OCI-LY1 (cell line): ENCODE results near the gene CMIP.

Experiments
- H2AFZ ChIP-seq: fragments of 200-600 bp; sonication (generic), shearing (Covaris generic); 2 replicates; pipeline ENCODE4 v1.6.0; 2014; ENCODE audit warnings: antibody characterized with exemption, mild to moderate bottlenecking, low read length
- H3F3A ChIP-seq: fragments of 200-600 bp; sonication (generic), shearing (Covaris generic); 2 replicates; pipeline ENCODE4 v1.6.0; 2014; ENCODE audit warnings: mild to moderate bottlenecking, antibody characterized with exemption, low read length, moderate library complexity; ENCODE audit not compliant: insufficient read depth
- H3K27ac ChIP-seq: fragments of 200-600 bp; sonication (generic); 2 replicates; pipeline ENCODE4 v1.5.1; 2014; ENCODE audit warnings: low read length, mixed run types, mild to moderate bottlenecking, low read depth; ENCODE audit not compliant: poor library complexity, severe bottlenecking
- H3K27me3 ChIP-seq: fragments of 200-600 bp; sonication (generic); 2 replicates; pipeline ENCODE4 v1.6.0; 2014; ENCODE audit warnings: antibody characterized with exemption, mild to moderate bottlenecking, low read length, moderate library complexity; ENCODE audit not compliant: insufficient read depth
- H3K36me3 ChIP-seq: fragments of 200-600 bp; sonication (generic); 2 replicates; pipeline ENCODE4 v1.6.1; 2014; ENCODE audit warnings: mild to moderate bottlenecking, antibody characterized with exemption, low read length, moderate library complexity, mixed read lengths; ENCODE audit not compliant: insufficient read depth
- H3K4me1 ChIP-seq: fragments of 200-600 bp; sonication (generic); 2 replicates; pipeline ENCODE4 v1.5.1; 2014; ENCODE audit warnings: mild to moderate bottlenecking, low read length, moderate library complexity; ENCODE audit not compliant: insufficient read depth, severe bottlenecking
- H3K4me2 ChIP-seq: fragments of 200-600 bp; sonication (generic), shearing (Covaris generic); 2 replicates; pipeline ENCODE4 v1.6.1; 2014; ENCODE audit warnings: low read length
- H3K4me3 ChIP-seq: fragments of 200-600 bp; sonication (generic); 2 replicates; pipeline ENCODE4 v1.5.1; 2014; ENCODE audit warnings: low read length, low read depth, mild to moderate bottlenecking, mixed read lengths; ENCODE audit not compliant: poor library complexity, severe bottlenecking
- H3K79me2 ChIP-seq: fragments of 200-600 bp; shearing (Covaris generic); 2 replicates; pipeline ENCODE4 v1.6.1; 2016; ENCODE audit warnings: mixed run types, low read length, mixed read lengths; ENCODE audit not compliant: insufficient read depth
- H3K9ac ChIP-seq: fragments of 200-600 bp; sonication (generic), shearing (Covaris generic); 2 replicates; pipeline ENCODE4 v1.6.1; 2014; ENCODE audit warnings: mild to moderate bottlenecking, low read length, mixed read lengths
- H3K9me2 ChIP-seq: fragments of 200-600 bp; sonication (generic), shearing (Covaris generic); 2 replicates; pipeline ENCODE4 v1.6.1; 2014; ENCODE audit warnings: low read depth, mild to moderate bottlenecking, low read length, mixed read lengths
- H3K9me3 ChIP-seq: fragments of 200-600 bp; shearing (Covaris generic); 2 replicates; pipeline ENCODE4 v1.6.1; 2014; ENCODE audit warnings: low read length, mixed read lengths
- H4K20me1 ChIP-seq: fragments of 200-600 bp; sonication (generic), shearing (Covaris generic); 2 replicates; pipeline ENCODE4 v1.6.0; 2016; ENCODE audit warnings: mild to moderate bottlenecking, low read length; ENCODE audit not compliant: insufficient read depth
- CTCF ChIP-seq: fragments of 200-600 bp; sonication (generic), shearing (Covaris generic); IDR thresholded peaks from 2 replicates; pipeline ENCODE4 v1.5.1; 2017; ENCODE audit warnings: mild to moderate bottlenecking, antibody characterized with exemption, low read length, moderate library complexity, mixed read lengths
- EZH2 ChIP-seq: fragments of 200-600 bp; sonication (generic), shearing (Covaris generic); IDR thresholded peaks from 2 replicates; pipeline ENCODE4 v1.8.0; 2017; ENCODE audit warnings: borderline replicate concordance, mixed run types, mild to moderate bottlenecking, antibody characterized with exemption, low read length, moderate library complexity, mixed read lengths

The CMIP gene

GRCh38 chr16:81586977-81587625, 142.5 kb downstream of the CMIP start:
- peaks cover 18% of the 10 kb centered on the region for H3K4me1 ChIP-seq

GRCh38 chr16:81587626-81588160, 143.1 kb downstream of the CMIP start:
- H3K79me2 ChIP-seq, result no peaks in the 10 kb centered on the region; the same call in none of the 2 replicates
- no peaks in the 10 kb centered on the region for H3K9me3 ChIP-seq
- no peak overlapping the region for H3K27ac ChIP-seq
- H3K9me2 ChIP-seq, result no peaks in the 10 kb centered on the region
- TF ChIP-seq CTCF (no peak), EZH2 (no peak)
- no peaks in the 10 kb centered on the region for H3K27me3 ChIP-seq
- peaks cover 5% of the 10 kb centered on the region; the same call in 1 of the 2 replicates for H3K36me3 ChIP-seq
- H3F3A ChIP-seq, result no peaks in the 10 kb centered on the region; the same call in 1 of the 2 replicates
- no peak overlapping the region for H2AFZ ChIP-seq
- H3K4me3 ChIP-seq, result no peak overlapping the region
- peaks cover 18% of the 10 kb centered on the region for H3K4me1 ChIP-seq
- no peak overlapping the region for H3K4me2 ChIP-seq
- no peak overlapping the region for H3K9ac ChIP-seq
- no peaks in the 10 kb centered on the region for H4K20me1 ChIP-seq

More at GRCh38 chr16:81586977-81587625, 142.5 kb downstream of the CMIP start:
- Histone ChIP-seq H3F3A (no peaks in the 10 kb centered on the region; the same call in 1 of the 2 replicates), H3K9me2 (no peaks in the 10 kb centered on the region), H3K36me3 (peaks cover 5% of the 10 kb centered on the region; the same call in 1 of the 2 replicates), H3K9ac (no peak overlapping the region), H3K79me2 (no peaks in the 10 kb centered on the region; the same call in none of the 2 replicates), H2AFZ (no peak overlapping the region), H3K4me3 (no peak overlapping the region), H4K20me1 (no peaks in the 10 kb centered on the region), H3K4me2 (no peak overlapping the region), H3K9me3 (no peaks in the 10 kb centered on the region), H3K27ac (no peak overlapping the region), H3K27me3 (no peaks in the 10 kb centered on the region)
- TF ChIP-seq CTCF (no peak), EZH2 (no peak)

GRCh38 chr16:81588326-81589081, 143.9 kb downstream of the CMIP start:
- Histone ChIP-seq H3K79me2 (no peaks in the 10 kb centered on the region; the same call in none of the 2 replicates), H4K20me1 (no peaks in the 10 kb centered on the region), H3K4me3 (no peak overlapping the region), H3F3A (no peaks in the 10 kb centered on the region; the same call in 1 of the 2 replicates), H3K4me2 (no peak overlapping the region), H3K4me1 (peaks cover 18% of the 10 kb centered on the region), H3K9ac (no peak overlapping the region), H3K27ac (no peak overlapping the region), H3K36me3 (peaks cover 5% of the 10 kb centered on the region; the same call in 1 of the 2 replicates), H3K9me3 (no peaks in the 10 kb centered on the region), H3K27me3 (no peaks in the 10 kb centered on the region), H2AFZ (no peak overlapping the region), H3K9me2 (no peaks in the 10 kb centered on the region)
- TF ChIP-seq EZH2, result no peak
- TF ChIP-seq CTCF, result no peak
